NK-92 treated with Interleukin-12 subunit alpha and Interleukin-12 subunit beta, amount 100 ng/mL, for 24 hours (cell line): ENCODE measurements around the gene ABHD5.

Experiments used
- DNase-seq: peaks from one replicate; lab custom pipeline; 2025; lab: John Stamatoyannopoulos, UW

Gene ABHD5

DNA sequence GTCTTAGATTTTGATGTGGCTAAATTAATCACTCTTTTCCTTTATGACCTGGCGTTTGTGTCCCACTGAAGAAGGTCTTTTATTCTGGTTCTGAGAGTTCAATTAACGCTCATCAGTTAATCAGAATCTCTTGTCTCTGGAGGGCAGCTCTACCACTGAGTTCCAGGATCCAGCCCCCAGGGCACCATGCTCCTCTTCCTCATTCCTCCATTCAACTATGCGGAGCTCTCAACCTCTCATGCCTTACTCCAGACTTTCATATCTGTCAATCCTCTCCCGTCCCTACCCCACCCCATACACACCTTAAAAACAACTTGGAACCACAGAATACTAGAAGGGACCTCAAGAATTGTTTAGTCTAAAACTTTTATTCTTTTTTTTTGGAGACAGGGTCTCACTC, 4.8 kb upstream of the ABHD5 start:
- DNase-seq, result no peak

DNA sequence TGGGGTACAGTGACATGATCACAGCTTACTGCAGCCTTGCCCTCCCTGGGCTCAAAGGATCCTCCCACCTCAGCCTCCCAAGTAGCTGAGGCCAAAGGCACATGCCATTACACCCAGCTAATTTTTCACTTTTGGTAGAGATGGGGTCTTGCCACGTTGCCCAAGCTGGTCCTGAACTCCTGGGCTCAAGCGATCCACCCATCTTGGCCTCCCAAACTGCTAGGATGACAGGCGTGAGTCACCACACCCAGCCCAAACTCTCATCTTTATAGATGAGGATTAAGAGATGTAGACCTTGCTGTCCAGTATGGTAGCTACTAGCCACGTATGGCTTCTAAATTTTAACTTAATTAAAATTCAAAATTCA, 4.4 kb upstream of the ABHD5 start:
- no peak for DNase-seq

DNA sequence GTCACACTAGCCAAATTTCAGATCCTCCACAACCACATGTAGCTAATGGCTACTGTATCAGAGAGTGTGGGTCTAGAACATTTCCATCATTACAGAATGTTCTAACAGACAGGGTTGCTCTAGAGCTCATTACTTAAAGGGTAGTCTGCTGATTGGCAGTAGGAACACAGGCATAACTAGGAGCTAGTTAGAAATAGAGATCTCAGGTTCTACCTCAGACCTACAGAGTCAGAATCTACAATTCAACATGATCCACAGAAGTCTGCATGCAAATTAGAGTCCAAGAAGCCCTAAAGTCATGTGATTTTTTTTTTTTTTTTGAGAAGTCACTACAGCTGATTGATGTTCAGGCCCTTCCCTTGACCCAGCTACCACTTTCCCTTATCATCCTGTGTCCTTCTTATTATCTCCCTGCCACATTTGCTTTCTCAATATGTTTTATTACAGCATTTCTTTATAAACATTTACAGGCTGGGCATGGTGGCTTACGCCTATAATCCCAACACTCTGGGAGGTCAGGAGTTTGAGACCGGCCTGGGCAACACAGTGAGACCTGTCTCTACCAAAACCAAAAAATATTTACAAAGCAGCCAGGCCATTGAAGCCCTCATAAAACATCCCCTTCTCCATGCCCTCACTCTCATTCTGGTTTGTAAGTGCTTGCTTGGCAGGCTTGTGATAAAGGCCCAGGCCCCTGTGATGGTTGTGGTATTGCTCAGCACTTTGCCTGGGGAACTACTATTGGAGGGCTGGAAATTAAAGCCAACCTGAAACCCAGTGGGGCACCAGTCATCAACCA, 3.8 kb upstream of the ABHD5 start:
- DNase-seq, result no peak

GRCh38 chr3:43687499-43687811, 3.3 kb upstream of the ABHD5 start:
- DNase-seq, result no peak

GRCh38 chr3:43688245-43688650, 2.5 kb upstream of the ABHD5 start:
- no peak for DNase-seq

DNA sequence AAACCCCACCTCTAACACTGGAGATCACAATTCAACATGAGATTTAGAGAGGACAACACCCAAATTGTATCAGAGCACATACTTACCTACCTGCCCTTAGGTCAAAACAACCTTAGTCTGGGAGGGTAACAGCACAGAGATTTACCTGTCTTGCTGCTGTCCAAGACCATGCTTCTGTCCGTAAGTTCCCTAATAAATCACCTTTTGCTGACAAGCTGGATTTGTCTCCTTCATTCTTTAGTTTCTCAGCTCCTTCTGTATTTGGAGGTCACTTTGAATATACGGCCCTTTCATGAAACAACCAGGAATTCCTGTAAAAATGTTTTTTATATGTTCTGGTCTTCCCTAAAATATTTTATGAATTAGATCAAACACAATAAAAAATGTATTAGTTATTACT, 1.6 kb upstream of the ABHD5 start:
- DNase-seq, result no peak

- no peak for DNase-seq
These were observed 855 bp upstream of the ABHD5 start for GRCh38 chr3:43689766-43690399.

GRCh38 chr3:43691120-43691995, 620 bp downstream of the ABHD5 start:
- DNase-seq, result peak; percentile 47

DNA sequence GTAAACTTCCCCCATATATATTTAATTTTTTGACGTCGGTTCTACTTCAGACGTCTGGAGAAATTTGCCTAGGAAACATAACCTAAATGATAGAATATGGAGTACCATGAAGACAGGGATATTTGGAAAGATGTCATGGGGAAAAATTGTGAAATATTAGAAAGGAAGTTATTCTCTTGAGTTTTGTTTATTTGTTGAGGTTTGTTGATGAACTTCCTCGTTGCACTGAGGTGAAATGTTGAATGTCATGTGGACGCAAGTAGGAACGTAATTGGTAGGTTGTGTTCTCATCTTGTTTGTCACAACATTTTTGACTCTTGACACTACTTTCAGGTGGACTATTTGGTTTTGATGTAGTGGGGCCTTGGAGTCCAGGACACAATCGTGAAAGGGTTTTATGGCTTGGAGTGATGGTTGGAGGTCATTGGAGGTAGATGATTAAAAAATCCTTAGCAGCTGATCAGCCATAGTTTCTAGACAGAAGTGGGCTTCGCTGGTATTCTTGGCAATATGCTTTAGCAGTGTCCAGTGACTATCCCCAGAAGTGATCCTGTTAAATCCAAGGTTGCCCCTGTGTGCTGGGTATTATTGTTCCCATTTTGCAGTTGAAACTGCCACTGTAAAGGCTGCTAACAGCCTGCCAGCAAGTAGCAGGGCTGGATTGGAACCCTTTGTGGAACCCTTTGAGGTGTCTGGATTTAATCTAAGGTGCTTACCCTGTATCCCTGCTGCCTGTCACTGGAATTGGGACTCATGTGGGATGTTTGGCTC, 1.5 kb downstream of the ABHD5 start:
- DNase-seq, result no peak

GRCh38 chr3:43692971-43693370, 2.2 kb downstream of the ABHD5 start:
- no peak for DNase-seq

- no peak for DNase-seq
These were observed 2.9 kb downstream of the ABHD5 start for GRCh38 chr3:43693594-43693993.

GRCh38 chr3:43695443-43695842, 4.7 kb downstream of the ABHD5 start:
- DNase-seq, result no peak

GRCh38 chr3:43695863-43696262, 5.1 kb downstream of the ABHD5 start:
- DNase-seq, result no peak

DNA sequence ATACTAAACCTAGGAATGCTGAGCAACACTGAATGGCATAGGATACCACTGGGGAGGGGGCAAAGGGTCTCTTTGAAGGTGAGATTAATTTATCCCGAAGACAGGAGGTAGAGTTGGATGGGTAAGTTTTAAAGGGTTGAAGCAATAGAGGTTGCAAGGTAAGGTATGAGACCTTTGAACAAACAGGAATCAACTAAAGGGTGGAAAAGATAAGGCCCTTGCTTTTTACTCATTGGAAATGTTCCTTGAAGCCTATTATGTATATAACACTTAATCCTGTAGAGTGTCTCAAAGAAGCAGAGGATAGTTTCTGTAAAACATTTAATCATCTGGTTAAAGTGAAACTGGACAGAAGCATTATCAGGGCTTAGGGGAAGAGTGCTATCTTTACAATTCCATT, 5.7 kb downstream of the ABHD5 start:
- no peak for DNase-seq

DNA sequence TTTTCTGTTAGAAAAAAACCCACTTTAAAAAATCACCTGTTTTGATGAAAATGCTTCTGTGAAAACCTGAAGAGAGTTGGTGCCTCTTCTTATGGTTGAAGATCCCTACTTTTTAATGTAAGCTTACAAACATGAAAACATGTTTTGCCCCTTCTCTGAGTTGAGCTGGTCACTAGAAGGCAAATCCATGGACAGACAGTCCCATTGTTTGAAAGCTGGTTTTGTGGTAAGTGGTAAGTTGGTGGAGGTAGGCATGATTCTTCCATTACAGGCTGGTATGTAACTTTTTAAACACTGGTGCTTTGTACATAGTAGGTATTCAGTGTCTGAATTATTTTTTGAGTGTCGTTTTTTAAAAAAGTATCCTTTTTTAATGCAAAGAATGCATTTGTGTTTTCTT, 6.1 kb downstream of the ABHD5 start:
- DNase-seq, result no peak

GRCh38 chr3:43699864-43700263, 9.1 kb downstream of the ABHD5 start:
- DNase-seq, result no peak

- DNase-seq, result no peak
These were observed 14.0 kb downstream of the ABHD5 start for GRCh38 chr3:43704697-43705096.

- DNase-seq, result no peak
These were observed 15.6 kb downstream of the ABHD5 start for GRCh38 chr3:43706342-43706741.

DNA sequence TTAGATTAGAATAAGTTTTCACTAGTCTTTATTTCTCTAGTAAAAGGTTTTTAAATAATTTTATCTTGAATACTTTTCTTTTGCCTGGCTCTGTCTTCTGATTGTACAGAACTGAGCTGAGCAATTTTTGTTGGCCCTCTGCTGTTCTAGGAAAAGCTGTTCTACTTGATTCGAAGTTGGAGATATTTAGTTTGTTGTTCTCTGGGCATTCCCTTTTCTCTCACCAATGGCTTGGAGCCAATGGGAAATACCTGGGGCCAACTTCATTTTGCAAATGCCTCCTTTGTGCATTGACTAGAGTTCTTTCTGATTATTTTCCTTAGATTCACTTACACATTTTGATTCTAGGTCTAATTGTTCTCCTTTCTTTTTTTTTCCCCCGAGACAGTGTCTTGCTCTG, 16.5 kb downstream of the ABHD5 start:
- DNase-seq, result no peak

GRCh38 chr3:43707998-43708397, 17.3 kb downstream of the ABHD5 start:
- no peak for DNase-seq

DNA sequence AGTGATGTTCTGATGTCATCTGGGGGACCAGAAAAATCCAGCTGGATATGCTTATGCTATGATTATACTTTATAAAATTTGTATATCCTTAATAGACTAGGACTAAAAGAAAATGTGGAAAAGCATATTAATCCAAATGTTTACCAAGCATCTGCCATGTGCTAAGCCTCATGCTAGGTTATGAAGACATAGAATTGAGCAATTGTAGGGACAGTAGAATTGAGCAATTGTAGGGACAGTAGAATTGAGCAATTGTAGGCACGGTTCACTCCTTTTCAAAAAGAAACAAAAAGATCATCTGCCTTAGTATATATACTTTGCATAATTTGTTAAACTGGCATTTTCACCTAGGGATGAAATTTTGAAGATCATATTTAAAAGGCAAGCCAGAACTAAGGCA, 18.3 kb downstream of the ABHD5 start:
- no peak for DNase-seq

- no peak for DNase-seq
These were observed 19.9 kb downstream of the ABHD5 start for GRCh38 chr3:43710607-43711006.
